K562 (cell line): Measurements from ENCODE around the gene FLAD1. TPM values are rescaled to one million over a fixed set of nuclear protein-coding genes. Genes with fewer than 3 reads are reported as not detected.

Experiments used
- CBX8 ChIP-seq: fragments of 200-600 bp; sonication (generic); IDR thresholded peaks from 2 replicates; pipeline ENCODE4 v1.6.1; 2012; ENCODE audit warnings: borderline replicate concordance, mixed run types, low read depth, mild to moderate bottlenecking, moderate library complexity, mixed read lengths, low read length, control low read depth, inconsistent platforms; ENCODE audit not compliant: poor library complexity, severe bottlenecking; ENCODE audit errors: extremely low read depth
- CREBBP ChIP-seq: IDR thresholded peaks from one replicate; pipeline ENCODE4 v1.6.1; 2012; ENCODE audit warnings: low read depth, mild to moderate bottlenecking, control low read depth, inconsistent platforms, low read length
- IRF2 ChIP-seq: sonication (generic); formaldehyde crosslinking; IDR thresholded peaks from 2 replicates; pipeline ENCODE4 v1.8.1; 2022; ENCODE audit warnings: mild to moderate bottlenecking, missing genetic modification reagents
- KHSRP ChIP-seq: fragments of 450-650 bp; IDR thresholded peaks from 2 replicates; pipeline ENCODE4 v1.6.1; 2017
- LEF1 ChIP-seq: fragments of 450-650 bp; IDR thresholded peaks from 2 replicates; pipeline ENCODE4 v1.6.1; 2016; ENCODE audit warnings: mild to moderate bottlenecking
- MTF1 ChIP-seq: fragments of 250-450 bp; sonication (Bioruptor Pico); IDR thresholded peaks from 2 replicates; pipeline ENCODE4 v1.9.0; 2021; ENCODE audit warnings: moderate library complexity, mild to moderate bottlenecking, inconsistent platforms, borderline replicate concordance
- MYBL2 ChIP-seq, 2 experiments: fragments of 450-650 bp in 1 of 2; sonication (generic) in 1 of 2; formaldehyde crosslinking in 1 of 2; IDR thresholded peaks; 2 replicates each; pipeline versions ENCODE4 v1.6.1 to v1.8.1; 2017 to 2022; ENCODE audit warnings: borderline replicate concordance in 1 of 2, inconsistent platforms in 1 of 2, low read depth in 1 of 2, mild to moderate bottlenecking in 1 of 2, missing genetic modification reagents in 1 of 2, moderate library complexity in 1 of 2
- NCOA1 ChIP-seq: fragments of 450-650 bp; IDR thresholded peaks from 2 replicates; pipeline ENCODE4 v1.6.1; 2016; ENCODE audit warnings: low read depth
- PTRF ChIP-seq: fragments of 450-650 bp; IDR thresholded peaks from 2 replicates; pipeline ENCODE4 v1.6.1; 2016; ENCODE audit warnings: mild to moderate bottlenecking, missing genetic modification characterization, missing compliant biosample characterization
- SIN3B ChIP-seq: fragments of 450-650 bp; IDR thresholded peaks from 2 replicates; pipeline ENCODE4 v1.6.1; 2017; ENCODE audit warnings: low read depth, mild to moderate bottlenecking, moderate library complexity
- SMARCC2 ChIP-seq: fragments of 450-650 bp; IDR thresholded peaks from 2 replicates; pipeline ENCODE4 v1.6.1; 2017; ENCODE audit warnings: antibody characterized with exemption, moderate library complexity, mild to moderate bottlenecking, low read depth
- ZBTB8A ChIP-seq: fragments of 450-650 bp; IDR thresholded peaks from 2 replicates; pipeline ENCODE4 v1.6.1; 2018; ENCODE audit warnings: mild to moderate bottlenecking, moderate library complexity; ENCODE audit not compliant: partially characterized antibody
- ZFP30 ChIP-seq: fragments of 250-450 bp; sonication (Bioruptor Pico); IDR thresholded peaks from 2 replicates; pipeline ENCODE4 v1.8.0; 2022; ENCODE audit warnings: moderate library complexity, mild to moderate bottlenecking, inconsistent platforms, borderline replicate concordance
- ZNF589 ChIP-seq: fragments of 200-800 bp; sonication (Bioruptor generic); IDR thresholded peaks from 2 replicates; pipeline ENCODE4 v1.6.1; 2016; ENCODE audit warnings: low read depth, missing genetic modification characterization, missing compliant biosample characterization
- ZNF668 ChIP-seq: fragments of 250-450 bp; sonication (Bioruptor Pico); IDR thresholded peaks from 2 replicates; pipeline ENCODE4 v1.8.0; 2022; ENCODE audit warnings: mild to moderate bottlenecking, inconsistent platforms
- polyA plus RNA-seq, 8 experiments: library from polyadenylated mRNA; depleted of rRNA in 4 of 8; stranded (reverse) in 5 of 8; unstranded in 3 of 8; fragments of >200 nt; fragmentation: Nextera tagmentation in 2 of 8; fragmentation: Illumina TruSeq in 1 of 8; extraction: Ambion mirVana in 2 of 8; extraction: Trizol in 1 of 8; gene quantifications; 2 replicates each; pipeline versions ENCODE4 v1.2.1 to v1.2.3, GENCODE V29; 2011 to 2014; ENCODE audit warnings: inconsistent platforms in 1 of 8, missing spikeins in 1 of 8
- total RNA-seq, 7 experiments: library from RNA; depleted of rRNA in 6 of 7; stranded (reverse); fragments of >200 nt in 6 of 7; fragmentation: Illumina TruSeq in 2 of 7; extraction: Trizol in 2 of 7; gene quantifications; 2 replicates each; pipeline versions ENCODE4 v1.2.1 to v1.2.3, GENCODE V29; 2011 to 2021; ENCODE audit warnings: low replicate concordance in 1 of 7
- TF ChIP-seq, protein P1 (sequence below): fragments of 450-650 bp; formaldehyde crosslinking; conservative IDR thresholded peaks from 2 replicates; pipeline ENCODE4 v1.4.0; 2022; ENCODE audit warnings: mild to moderate bottlenecking, missing genetic modification characterization
- TF ChIP-seq, protein P2 (sequence below): fragments of 250-450 bp; sonication (Bioruptor Pico); IDR thresholded peaks from 2 replicates; pipeline ENCODE4 v1.5.0; 2021; ENCODE audit warnings: mild to moderate bottlenecking, moderate library complexity
- TF ChIP-seq, protein P3 (sequence below): fragments of 250-450 bp; sonication (Bioruptor Pico); IDR thresholded peaks from 2 replicates; pipeline ENCODE4 v1.8.0; 2022; ENCODE audit warnings: moderate library complexity, mild to moderate bottlenecking, inconsistent platforms
- TF ChIP-seq, protein P4 (sequence below): fragments of 450-650 bp; formaldehyde crosslinking; IDR thresholded peaks from 2 replicates; pipeline ENCODE4 v1.4.0; 2020; ENCODE audit warnings: mild to moderate bottlenecking, mixed read lengths
- TF ChIP-seq, protein P5 (sequence below): fragments of 250-450 bp; sonication (Bioruptor Pico); IDR thresholded peaks from 2 replicates; pipeline ENCODE4 v1.5.0; 2021

Gene FLAD1
- total and polyA plus RNA-seq, 9 of the 15 experiments (the other 6 are each of a cell fraction or from before 2014, with no cell fraction given): 24.9 to 85.8 (median 67.0) TPM

DNA sequence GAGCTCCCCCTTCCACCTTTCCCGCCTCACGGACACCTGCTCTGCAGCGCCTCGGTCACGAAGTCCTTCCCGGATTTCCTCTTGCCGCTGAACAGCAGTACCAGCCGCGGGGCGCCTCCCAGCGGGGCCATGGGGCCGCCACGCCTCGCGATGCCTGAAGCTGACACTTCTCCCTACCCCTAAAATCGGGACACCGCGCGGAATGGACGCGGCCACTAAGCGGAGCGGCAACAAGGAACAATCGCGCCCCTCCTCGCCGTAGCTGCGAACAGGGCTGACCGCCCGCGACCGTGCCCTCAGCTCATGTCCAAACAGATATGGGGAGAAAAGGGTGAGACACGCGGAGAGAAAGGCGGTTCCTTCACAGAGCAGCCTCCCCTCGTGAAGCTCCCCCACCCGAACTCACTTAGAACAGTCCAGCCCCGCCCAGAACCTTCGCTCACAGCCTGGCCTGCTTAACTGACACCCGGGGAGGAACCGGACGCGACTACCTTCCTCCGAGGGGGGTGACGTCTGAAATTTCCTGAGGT is 46.5 kb upstream of the FLAD1 start, which contains the start of gene PMVK (continued):
- TF ChIP-seq, protein P1, sequence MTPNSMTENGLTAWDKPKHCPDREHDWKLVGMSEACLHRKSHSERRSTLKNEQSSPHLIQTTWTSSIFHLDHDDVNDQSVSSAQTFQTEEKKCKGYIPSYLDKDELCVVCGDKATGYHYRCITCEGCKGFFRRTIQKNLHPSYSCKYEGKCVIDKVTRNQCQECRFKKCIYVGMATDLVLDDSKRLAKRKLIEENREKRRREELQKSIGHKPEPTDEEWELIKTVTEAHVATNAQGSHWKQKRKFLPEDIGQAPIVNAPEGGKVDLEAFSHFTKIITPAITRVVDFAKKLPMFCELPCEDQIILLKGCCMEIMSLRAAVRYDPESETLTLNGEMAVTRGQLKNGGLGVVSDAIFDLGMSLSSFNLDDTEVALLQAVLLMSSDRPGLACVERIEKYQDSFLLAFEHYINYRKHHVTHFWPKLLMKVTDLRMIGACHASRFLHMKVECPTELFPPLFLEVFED (CRISPR knock-in tag): no peak
- no peak for TF ChIP-seq IRF2 (CRISPR knock-in tag)
- TF ChIP-seq MYBL2 (IDR thresholded peaks at IDR 0.05; ENCODE audit: low read depth): no peak
- no peak for TF ChIP-seq MYBL2 (CRISPR knock-in tag; IDR thresholded peaks at IDR 0.05; ENCODE audit: borderline replicate concordance)
- TF ChIP-seq, protein P2, sequence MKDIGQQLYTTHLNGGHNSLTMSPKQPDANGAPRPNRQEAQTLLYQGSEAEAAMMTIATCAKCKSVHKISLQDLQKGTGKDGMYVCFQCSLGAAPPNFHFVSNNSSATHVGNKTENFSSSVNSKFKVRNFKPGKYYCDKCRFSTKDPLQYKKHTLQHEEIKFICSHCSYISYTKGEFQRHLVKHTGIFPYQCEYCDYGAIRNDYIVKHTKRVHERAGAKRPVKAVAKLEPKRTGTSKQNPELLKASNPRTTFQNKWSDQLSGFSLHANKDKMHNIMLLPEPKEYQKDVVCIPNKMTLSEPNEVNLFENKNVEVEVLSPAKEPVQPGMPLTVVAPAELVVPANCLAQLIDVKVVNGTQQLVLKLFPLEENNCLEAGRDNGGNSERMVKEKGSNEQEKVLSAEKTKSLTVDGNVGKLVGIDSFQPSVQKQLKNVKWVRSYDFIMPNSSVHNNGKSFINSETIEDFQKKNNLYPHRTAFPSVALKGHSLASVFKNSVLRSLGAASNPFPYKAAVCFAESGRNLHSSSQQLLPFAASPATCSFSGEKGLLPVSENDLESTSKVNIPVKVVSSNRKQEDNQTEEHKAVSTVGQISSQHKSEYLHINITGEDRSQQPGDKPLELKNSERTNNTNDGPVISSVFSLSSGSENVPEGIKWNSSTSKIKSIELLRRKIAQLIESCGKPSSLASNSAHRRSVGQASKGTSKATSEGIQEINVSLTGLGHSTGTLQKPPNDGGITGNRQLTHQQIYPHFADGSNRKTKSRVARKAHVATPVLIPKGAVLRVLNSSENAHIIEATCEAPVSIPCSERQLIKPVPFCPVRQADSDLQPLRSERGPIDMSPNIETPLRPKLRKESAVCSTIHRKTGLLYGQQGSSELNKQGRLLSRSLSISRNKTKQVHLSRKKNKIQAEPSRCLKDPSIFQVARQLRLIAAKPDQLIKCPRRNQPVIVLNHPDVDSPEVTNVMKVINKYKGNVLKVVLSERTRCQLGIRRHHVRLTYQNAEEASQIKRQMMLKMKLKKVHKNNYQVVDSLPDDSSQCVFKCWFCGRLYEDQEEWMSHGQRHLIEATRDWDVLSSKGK (CRISPR knock-in tag): no peak
- TF ChIP-seq, protein P3, sequence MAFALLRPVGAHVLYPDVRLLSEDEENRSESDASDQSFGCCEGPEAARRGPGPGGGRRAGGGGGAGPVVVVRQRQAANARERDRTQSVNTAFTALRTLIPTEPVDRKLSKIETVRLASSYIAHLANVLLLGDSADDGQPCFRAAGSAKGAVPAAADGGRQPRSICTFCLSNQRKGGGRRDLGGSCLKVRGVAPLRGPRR: no peak
- TF ChIP-seq CBX8: no peak
- TF ChIP-seq ZNF668 (CRISPR knock-in tag): no peak
- TF ChIP-seq KHSRP: no peak
- peak; percentile 32 for TF ChIP-seq LEF1
- no peak for TF ChIP-seq MTF1 (CRISPR knock-in tag)
- TF ChIP-seq ZFP30 (CRISPR knock-in tag): no peak
- TF ChIP-seq SIN3B: peak; percentile 43; the same call in 1 of the 2 replicates
- no peak for TF ChIP-seq PTRF (tag)
- peak; percentile 85; the same call in 1 of the 2 replicates for TF ChIP-seq ZNF589 (CRISPR knock-in tag)
- TF ChIP-seq ZBTB8A: no peak
- no peak for TF ChIP-seq SMARCC2
- TF ChIP-seq, protein P4, sequence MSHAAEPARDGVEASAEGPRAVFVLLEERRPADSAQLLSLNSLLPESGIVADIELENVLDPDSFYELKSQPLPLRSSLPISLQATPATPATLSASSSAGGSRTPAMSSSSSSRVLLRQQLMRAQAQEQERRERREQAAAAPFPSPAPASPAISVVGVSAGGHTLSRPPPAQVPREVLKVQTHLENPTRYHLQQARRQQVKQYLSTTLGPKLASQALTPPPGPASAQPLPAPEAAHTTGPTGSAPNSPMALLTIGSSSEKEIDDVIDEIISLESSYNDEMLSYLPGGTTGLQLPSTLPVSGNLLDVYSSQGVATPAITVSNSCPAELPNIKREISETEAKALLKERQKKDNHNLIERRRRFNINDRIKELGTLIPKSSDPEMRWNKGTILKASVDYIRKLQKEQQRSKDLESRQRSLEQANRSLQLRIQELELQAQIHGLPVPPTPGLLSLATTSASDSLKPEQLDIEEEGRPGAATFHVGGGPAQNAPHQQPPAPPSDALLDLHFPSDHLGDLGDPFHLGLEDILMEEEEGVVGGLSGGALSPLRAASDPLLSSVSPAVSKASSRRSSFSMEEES (CRISPR knock-in tag): peak; percentile 99
- TF ChIP-seq NCOA1: peak; percentile 48; the same call in 1 of the 2 replicates
- no peak for TF ChIP-seq CREBBP
- TF ChIP-seq, protein P5, sequence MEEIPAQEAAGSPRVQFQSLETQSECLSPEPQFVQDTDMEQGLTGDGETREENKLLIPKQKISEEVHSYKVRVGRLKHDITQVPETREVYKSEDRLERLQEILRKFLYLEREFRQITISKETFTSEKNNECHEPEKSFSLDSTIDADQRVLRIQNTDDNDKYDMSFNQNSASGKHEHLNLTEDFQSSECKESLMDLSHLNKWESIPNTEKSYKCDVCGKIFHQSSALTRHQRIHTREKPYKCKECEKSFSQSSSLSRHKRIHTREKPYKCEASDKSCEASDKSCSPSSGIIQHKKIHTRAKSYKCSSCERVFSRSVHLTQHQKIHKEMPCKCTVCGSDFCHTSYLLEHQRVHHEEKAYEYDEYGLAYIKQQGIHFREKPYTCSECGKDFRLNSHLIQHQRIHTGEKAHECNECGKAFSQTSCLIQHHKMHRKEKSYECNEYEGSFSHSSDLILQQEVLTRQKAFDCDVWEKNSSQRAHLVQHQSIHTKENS (CRISPR knock-in tag): no peak
